HG03064 (cell line): ENCODE data around the gene STK26.
A peak's percentile ranks its signal among the peaks of the same experiment; 100 is the strongest.
"Not testable (repeated sequence)": the region's sequence is repeated elsewhere in the genome, so short reads cannot be mapped to it uniquely, and the experiment has no call there.

Experiments
- ATAC-seq: cut with Tn5 transposase; IDR thresholded peaks from one replicate; pipeline ENCODE4 v1.9.1; 2021; ENCODE audit warnings: low read depth; ENCODE audit not compliant: unreplicated experiment

Gene STK26

GRCh38 chrX:132092439-132093065, 69.5 kb downstream of the STK26 start:
- peak; percentile 71 for ATAC-seq

GRCh38 chrX:132093239-132093860, 70.2 kb downstream of the STK26 start:
- ATAC-seq = no peak

GRCh38 chrX:132094164-132094563, 71.1 kb downstream of the STK26 start:
- ATAC-seq = no peak

- not testable (repeated sequence) for ATAC-seq
Measured at GRCh38 chrX:132098704-132099103, 75.6 kb downstream of the STK26 start.

- ATAC-seq = no peak
Measured at GRCh38 chrX:132101206-132101605, 78.1 kb downstream of the STK26 start.

- ATAC-seq = no peak
Measured at GRCh38 chrX:132101799-132102198, 78.7 kb downstream of the STK26 start.

GRCh38 chrX:132107291-132107690, 84.2 kb downstream of the STK26 start:
- no peak for ATAC-seq

GRCh38 chrX:132114607-132115006, 91.5 kb downstream of the STK26 start:
- no peak for ATAC-seq

GRCh38 chrX:132115792-132116191, 92.7 kb downstream of the STK26 start:
- ATAC-seq = no peak

GRCh38 chrX:132118358-132118757, 95.3 kb downstream of the STK26 start:
- ATAC-seq = no peak

- ATAC-seq = no peak
Measured at GRCh38 chrX:132119283-132119682, 96.2 kb downstream of the STK26 start.

- ATAC-seq = no peak
Measured at GRCh38 chrX:132119821-132120515, 96.9 kb downstream of the STK26 start.

GRCh38 chrX:132120913-132121312, 97.8 kb downstream of the STK26 start:
- no peak for ATAC-seq
